Stimulated activated CD8-positive, alpha-beta memory T cell treated with anti-CD3 and anti-CD28 coated beads, Interleukin-7, amount 100 ng/mL, for 24 hours (primary cell): Measurements from ENCODE around the gene RAPGEFL1.
A peak's percentile ranks its signal among the peaks of the same experiment; 100 is the strongest.
"Not testable (repeated sequence)": the region's sequence is repeated elsewhere in the genome, so short reads cannot be mapped to it uniquely, and the experiment has no call there.

Experiments used
- DNase-seq: peaks from one replicate; pipeline ENCODE4 v3.0.0-alpha.2; 2020; ENCODE audit warnings: low read depth

RAPGEFL1 gene

DNA sequence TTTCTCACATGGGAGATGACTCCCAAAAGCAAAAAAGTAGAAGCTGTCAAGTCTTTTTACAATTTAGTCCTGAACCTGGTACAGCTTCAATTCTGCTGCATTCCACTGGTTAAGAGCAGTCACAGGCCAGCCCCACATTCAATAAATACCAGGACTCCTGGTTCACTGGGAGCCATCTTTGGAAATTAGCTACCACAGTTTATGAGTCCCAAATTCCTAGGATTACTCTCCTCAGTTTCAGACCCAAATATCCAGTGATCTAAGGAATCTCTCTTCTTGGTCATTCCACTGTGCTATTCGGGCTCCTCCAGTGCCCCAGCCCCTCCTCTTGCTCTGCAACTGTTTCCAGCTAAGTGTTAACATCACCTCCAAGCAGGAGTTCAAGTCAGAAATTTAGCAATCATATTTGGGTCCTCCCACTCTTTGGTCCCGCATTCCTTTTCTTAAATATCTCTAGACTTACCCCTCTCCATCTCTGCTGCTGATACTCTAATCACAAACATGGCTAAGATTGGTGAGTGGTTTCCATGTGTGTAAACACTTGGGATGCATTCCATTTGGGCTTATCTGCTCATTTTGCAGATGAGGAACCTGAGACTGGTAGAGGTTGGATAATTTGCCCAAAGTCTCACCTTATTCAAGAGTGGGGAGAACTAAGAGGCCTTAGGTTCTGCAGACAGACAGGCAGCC is 32.3 kb downstream of the RAPGEFL1 start:
- DNase-seq, result no peak

GRCh38 chr17:40213914-40214313 is 36.6 kb downstream of the RAPGEFL1 start:
- not testable (repeated sequence) for DNase-seq

DNA sequence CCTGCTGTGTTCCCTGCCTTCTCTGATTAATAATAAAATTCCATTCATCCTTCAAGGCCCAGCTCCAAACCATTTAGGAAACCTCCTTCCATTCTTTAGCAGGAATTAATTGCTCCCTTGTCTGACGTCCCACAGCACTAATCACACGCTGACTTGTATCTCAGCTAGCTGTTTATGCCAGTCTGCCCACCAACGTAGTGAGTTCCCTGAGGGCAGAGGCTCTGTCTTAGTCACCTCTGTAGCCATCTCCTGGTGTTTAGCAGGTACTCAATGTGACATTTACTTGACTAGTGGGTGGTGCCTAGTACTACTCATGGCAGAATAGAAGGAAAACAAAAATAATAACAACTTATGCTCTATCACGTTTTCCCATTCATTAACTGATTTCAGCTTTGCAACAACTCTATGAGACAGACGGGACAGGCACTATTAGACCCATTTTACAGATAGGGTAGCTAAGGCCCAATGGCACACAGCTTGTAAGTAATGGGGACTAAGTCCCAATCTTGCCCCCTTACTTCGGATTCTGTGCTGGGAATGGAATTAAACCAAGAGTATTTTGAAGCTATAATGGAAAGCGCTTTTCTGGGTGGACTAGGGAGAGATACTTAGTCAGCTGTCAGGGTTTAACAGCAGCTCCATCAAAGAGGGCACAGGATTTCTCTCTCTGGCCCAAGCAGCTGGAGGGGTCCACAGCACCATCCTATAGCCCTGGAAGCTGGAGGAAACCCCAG is 40.9 kb downstream of the RAPGEFL1 start:
- no peak for DNase-seq

DNA sequence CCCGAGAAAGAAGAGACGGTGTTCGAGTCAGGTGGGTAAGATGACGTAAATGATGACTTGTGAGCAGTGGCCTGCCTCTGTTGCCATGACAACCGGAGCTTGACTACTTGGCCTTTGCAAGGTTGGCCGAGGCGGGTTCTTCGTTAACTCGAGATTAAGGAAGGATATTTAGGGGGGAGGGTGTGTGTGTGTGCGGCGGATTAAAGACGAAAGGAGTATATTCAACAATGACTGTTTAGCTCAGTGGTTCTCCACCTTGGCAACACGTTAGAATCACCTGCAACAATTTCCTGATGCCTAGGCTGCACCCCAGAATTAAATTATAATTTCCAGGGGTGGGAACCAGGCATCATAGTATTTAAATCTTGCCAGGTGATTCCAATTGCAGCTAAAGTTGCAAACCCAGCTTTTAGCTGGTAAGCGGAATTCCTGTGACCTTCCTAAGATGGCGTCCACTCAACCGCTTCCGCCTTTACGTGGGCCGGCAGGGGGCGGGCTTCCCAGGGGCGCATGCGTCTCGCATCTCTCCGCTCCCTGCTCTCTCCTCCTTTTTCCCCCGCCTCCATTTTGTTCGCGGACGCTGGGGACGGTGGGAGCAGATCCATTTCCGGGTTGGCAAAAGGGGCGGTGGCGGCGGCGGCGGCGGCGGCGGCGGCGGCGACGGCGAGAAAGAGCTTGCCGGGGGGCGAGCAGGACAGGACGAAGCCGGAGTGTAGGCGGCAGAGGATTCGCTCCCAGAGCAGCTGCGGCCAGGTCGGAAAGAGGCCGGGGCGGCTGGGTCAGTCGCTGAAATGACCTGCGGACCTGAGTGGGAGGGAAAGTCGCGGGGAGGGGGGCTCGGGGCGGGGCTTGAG is 41.7 kb downstream of the RAPGEFL1 start, which contains the start of gene WIPF2:
Gene WIPF2, plus strand, starts transcription at position 565 of the 854 bp plus-strand sequence. CDS start 37,156 bp downstream, outside the sequence.
- peak; percentile 96 for DNase-seq

DNA sequence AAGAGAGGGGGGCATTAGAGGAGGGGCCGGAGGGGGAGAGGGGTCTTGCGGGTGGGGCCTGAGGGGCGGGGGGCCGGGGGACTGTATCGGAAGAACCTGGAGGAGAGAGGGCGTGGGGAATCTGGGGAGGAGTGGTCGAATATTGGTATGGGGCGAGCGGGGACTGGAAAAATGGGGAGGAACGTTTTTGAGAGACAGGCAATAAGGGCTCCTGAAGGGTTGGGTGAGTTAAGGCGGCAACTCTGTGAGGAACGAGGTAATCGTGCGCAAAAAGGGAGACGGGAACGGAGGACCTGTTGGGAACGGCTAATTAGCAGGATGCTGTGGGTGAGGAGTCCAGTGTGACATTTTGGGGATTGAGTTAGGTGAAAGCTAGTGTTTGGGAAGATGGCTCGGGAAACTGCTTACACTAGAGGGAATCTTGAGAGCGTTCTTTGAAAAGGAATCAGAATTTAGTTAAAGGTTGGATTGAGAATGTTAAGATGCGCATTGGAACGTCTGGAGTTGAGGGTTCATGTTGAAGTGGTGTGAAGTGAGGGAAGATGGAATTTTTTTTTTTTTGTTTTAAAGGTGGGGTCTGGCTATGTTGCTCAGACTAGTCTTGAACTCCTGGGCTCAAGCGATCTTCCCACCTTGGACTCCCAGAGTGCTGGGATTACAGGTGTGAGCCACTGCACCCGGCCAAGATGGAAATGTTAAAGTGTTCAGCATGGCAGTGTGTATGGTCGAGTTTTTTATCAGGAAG is 42.5 kb downstream of the RAPGEFL1 start:
- DNase-seq, result no peak

- DNase-seq, result no peak
Measured at GRCh38 chr17:40224718-40225550, 47.7 kb downstream of the RAPGEFL1 start.

- DNase-seq, result not testable (repeated sequence)
Measured at GRCh38 chr17:40229146-40229545, 51.9 kb downstream of the RAPGEFL1 start.

- DNase-seq, result no peak
Measured at GRCh38 chr17:40230670-40231069, 53.4 kb downstream of the RAPGEFL1 start.

- DNase-seq, result not testable (repeated sequence)
Measured at GRCh38 chr17:40231928-40232327, 54.7 kb downstream of the RAPGEFL1 start.

DNA sequence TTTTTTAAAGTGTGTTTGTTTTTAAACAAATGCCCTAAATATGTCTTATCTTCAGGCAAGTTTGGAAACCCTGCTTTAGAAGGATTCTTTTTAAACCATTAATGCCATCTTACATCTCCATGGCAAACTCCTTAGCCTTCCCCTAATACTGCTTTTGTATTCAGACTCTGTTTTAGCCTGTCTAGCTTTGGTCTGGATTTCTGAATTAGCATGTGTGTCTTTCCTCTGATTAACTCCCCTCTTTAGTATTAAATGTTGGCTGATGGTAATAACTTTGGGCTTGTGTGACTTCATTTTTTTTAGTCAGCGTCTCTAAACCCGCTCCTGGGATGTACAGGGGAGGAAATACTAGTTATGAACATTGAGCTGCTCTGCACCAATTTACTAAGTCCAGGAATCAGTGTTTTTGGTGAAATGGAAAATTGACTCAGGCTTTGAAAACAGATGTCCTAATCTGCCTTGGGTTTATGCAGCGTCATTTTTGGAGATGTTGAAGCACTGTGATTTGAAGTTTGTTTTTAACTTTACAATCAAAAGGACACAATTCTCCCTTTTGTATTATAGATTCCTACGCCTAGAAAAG is 64.1 kb downstream of the RAPGEFL1 start:
- DNase-seq, result no peak

DNA sequence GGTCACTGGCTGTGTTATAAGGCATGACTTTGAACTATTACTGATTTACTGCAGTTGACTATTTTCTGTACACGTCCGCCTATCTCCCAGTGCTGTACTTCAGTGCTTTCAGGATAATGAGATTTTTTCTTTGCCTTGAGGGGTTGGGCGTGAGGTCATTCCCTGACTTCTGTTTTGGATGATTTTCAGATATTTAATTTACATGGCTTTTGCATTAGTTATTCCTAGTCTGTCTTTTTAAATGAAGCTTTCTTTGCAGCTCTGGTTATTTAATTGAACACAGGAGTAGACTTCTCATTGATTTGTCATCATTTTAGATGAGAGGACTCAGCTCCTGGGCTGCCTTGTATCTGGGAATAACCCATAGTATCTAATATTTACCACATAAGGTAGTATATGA is 65.5 kb downstream of the RAPGEFL1 start:
- no peak for DNase-seq

- no peak for DNase-seq
Measured at GRCh38 chr17:40243761-40244160, 66.5 kb downstream of the RAPGEFL1 start.

DNA sequence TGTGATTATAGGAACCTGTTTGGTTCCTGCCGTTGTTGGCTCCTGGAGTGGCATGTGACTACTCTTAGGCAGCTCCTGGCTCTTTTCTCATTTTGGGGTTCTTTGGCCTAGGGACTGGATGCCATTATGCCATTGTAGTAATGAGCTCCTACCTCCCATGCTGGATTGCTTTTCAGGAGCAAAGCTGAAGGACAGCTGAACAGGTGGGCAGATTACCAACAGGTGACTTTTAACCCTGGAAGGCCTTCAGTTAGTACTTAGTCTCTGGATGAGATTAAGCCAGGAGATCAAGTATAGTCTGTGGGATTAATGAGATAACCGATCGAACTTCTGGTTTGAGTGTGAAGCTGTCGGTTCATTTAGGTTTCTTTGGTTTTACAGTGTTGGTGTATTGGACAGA is 67.0 kb downstream of the RAPGEFL1 start:
- no peak for DNase-seq
